Measurements from ENCODE around the gene BCAP29.

- TF ChIP-seq, protein P1, sequence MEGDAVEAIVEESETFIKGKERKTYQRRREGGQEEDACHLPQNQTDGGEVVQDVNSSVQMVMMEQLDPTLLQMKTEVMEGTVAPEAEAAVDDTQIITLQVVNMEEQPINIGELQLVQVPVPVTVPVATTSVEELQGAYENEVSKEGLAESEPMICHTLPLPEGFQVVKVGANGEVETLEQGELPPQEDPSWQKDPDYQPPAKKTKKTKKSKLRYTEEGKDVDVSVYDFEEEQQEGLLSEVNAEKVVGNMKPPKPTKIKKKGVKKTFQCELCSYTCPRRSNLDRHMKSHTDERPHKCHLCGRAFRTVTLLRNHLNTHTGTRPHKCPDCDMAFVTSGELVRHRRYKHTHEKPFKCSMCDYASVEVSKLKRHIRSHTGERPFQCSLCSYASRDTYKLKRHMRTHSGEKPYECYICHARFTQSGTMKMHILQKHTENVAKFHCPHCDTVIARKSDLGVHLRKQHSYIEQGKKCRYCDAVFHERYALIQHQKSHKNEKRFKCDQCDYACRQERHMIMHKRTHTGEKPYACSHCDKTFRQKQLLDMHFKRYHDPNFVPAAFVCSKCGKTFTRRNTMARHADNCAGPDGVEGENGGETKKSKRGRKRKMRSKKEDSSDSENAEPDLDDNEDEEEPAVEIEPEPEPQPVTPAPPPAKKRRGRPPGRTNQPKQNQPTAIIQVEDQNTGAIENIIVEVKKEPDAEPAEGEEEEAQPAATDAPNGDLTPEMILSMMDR (optimal IDR thresholded peaks at IDR 0.05 in 1 of 3, IDR thresholded peaks at IDR 0.05 in 1 of 3, conservative IDR thresholded peaks at IDR 0.05 in 1 of 3; ENCODE audit: extremely low read depth in 1 of 3, insufficient read depth in 2 of 3, low read length in 3 of 3): no peak
- TF ChIP-seq EZH2 (IDR thresholded peaks at IDR 0.05; ENCODE audit: low read length): no peak
These were observed 13.0 kb downstream of the BCAP29 start for GRCh38 chr7:107593025-107593410.
